NT2/D1 (cell line): Measurements from ENCODE around the gene TSKS.

Source experiments
- DNase-seq: peaks from one replicate; pipeline ENCODE4 v3.0.0-alpha.2; 2011; ENCODE audit warnings: low read depth, low spot score
- H3K27me3 ChIP-seq: 2 replicates; pipeline ENCODE4 v1.6.0; 2011; ENCODE audit warnings: mild to moderate bottlenecking; ENCODE audit not compliant: insufficient read length, insufficient read depth
- H3K36me3 ChIP-seq: 2 replicates; pipeline ENCODE4 v1.6.1; 2011; ENCODE audit warnings: mild to moderate bottlenecking, low read length, mixed read lengths; ENCODE audit not compliant: insufficient read depth, insufficient read length
- H3K4me1 ChIP-seq: 2 replicates; pipeline ENCODE4 v1.5.1; 2011; ENCODE audit not compliant: insufficient read depth, insufficient read length
- H3K4me3 ChIP-seq: 2 replicates; pipeline ENCODE4 v1.5.1; 2011; ENCODE audit warnings: low read depth; ENCODE audit not compliant: insufficient read length
- H3K9ac ChIP-seq: 2 replicates; pipeline ENCODE4 v1.6.0; 2011; ENCODE audit warnings: low read depth; ENCODE audit not compliant: insufficient read length
- H3K9me3 ChIP-seq: 2 replicates; pipeline ENCODE4 v1.5.1; 2011; ENCODE audit warnings: mild to moderate bottlenecking, low read length; ENCODE audit not compliant: insufficient read depth
- SUZ12 ChIP-seq: IDR thresholded peaks from 2 replicates; pipeline ENCODE4 v1.6.1; 2011; ENCODE audit not compliant: insufficient read length, insufficient read depth; ENCODE audit errors: extremely low read depth
- YY1 ChIP-seq: IDR thresholded peaks from 2 replicates; pipeline ENCODE4 v1.6.1; 2011; ENCODE audit not compliant: insufficient read length, insufficient read depth
- ZNF274 ChIP-seq: IDR thresholded peaks from 2 replicates; pipeline ENCODE4 v1.6.1; 2011; ENCODE audit warnings: mild to moderate bottlenecking, low read depth, low read length

Gene TSKS

DNA sequence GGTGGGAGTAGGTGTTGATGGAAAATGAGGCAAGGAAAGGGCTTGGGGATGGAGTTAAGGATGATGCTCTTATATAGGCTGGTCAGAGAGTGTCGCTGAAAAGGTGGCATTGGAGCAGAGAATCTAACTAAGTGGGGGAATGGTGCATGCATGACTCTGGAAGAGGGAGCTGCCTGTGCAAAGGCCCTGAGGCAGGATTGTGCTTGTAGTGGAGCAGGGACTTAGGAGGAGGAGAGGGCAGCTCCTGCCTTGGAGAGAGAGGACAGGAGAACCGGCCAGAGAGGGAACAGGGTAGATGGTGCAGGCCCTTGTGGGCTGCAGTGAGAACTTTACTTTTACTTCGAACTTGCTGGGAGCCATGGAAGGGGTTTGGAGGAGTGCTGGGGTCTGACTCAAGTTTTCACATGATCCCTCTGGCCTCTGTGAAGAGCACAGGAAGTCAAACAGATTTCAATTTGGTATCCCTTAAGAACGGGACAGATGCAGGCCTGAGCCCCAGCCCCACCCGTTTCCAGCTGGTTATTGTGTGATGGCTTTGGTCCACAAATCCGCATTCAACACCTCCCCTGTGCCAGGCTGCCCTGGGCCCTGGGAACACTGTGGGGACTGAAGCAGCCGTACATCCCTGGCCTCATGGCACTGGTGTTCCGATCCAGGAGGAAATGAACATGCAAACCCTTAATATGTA is 10.7 kb upstream of the TSKS start:
- Histone ChIP-seq H3K4me3 (no peak overlapping the region), H3K4me1 (peaks cover 13% of the 10 kb centered on the region), H3K36me3 (peaks cover 44% of the 10 kb centered on the region), H3K9ac (no peak overlapping the region), H3K27me3 (no peaks in the 10 kb centered on the region), H3K9me3 (no peaks in the 10 kb centered on the region)
- no peak for TF ChIP-seq SUZ12
- TF ChIP-seq YY1, result no peak
- TF ChIP-seq ZNF274, result no peak
- no peak for DNase-seq

- peaks cover 13% of the 10 kb centered on the region for H3K4me1 ChIP-seq
- TF ChIP-seq ZNF274 (no peak), SUZ12 (no peak), YY1 (no peak)
- H3K27me3 ChIP-seq, result no peaks in the 10 kb centered on the region
- no peaks in the 10 kb centered on the region for H3K9me3 ChIP-seq
- peaks cover 51% of the 10 kb centered on the region for H3K36me3 ChIP-seq
- no peak overlapping the region for H3K9ac ChIP-seq
- no peak overlapping the region for H3K4me3 ChIP-seq
- no peak for DNase-seq
Measured at GRCh38 chr19:49772850-49773432, 9.8 kb upstream of the TSKS start.

GRCh38 chr19:49771674-49772139 is 8.6 kb upstream of the TSKS start:
- DNase-seq, result no peak
- Histone ChIP-seq H3K36me3 (peaks cover 51% of the 10 kb centered on the region), H3K4me1 (peaks cover 17% of the 10 kb centered on the region), H3K4me3 (no peak overlapping the region), H3K9ac (no peak overlapping the region), H3K9me3 (no peaks in the 10 kb centered on the region), H3K27me3 (no peaks in the 10 kb centered on the region)
- TF ChIP-seq ZNF274 (no peak), SUZ12 (no peak), YY1 (no peak)

GRCh38 chr19:49770529-49770928 is 7.4 kb upstream of the TSKS start:
- no peak overlapping the region for H3K4me3 ChIP-seq
- H3K9me3 ChIP-seq, result no peaks in the 10 kb centered on the region
- H3K9ac ChIP-seq, result no peak overlapping the region
- TF ChIP-seq YY1, result no peak
- TF ChIP-seq ZNF274, result no peak
- no peak for TF ChIP-seq SUZ12
- H3K27me3 ChIP-seq, result no peaks in the 10 kb centered on the region
- DNase-seq, result no peak
- peaks cover 40% of the 10 kb centered on the region for H3K36me3 ChIP-seq
- H3K4me1 ChIP-seq, result peaks cover 17% of the 10 kb centered on the region

DNA sequence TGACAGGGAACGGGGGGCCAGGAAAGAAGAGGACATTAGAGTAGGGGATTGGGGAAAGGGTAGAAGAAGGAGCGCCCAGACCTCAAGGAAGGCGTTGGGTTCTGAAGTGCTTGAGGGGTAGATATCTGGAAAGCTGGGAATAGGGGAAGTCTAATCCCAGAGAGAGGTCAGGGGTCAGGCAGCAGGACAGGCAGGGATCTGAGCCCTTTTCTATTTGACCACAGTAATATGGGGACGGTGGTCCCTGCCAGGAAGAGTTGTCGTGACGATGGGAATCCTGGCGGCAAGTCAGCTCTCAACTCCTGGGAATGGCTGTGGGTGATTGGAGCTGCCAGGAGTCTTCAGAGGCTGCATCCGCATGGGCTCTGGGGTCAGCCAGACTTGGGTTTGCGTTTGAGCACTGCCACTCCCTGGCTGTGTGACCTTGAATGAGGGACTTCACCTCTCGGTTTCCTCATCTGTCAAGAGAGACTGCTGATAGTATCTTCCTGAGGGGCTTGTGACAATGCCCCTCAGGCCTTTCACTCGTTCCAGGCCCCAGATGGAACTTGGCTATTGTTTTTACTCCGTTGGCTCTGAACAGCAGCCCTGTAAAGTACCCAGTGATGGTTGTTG is 5.0 kb upstream of the TSKS start:
- TF ChIP-seq YY1 (no peak), ZNF274 (no peak), SUZ12 (no peak)
- H3K9ac ChIP-seq, result peak overlapping the region; percentile 66
- H3K4me3 ChIP-seq, result peak overlapping the region; percentile 71
- no peaks in the 10 kb centered on the region for H3K27me3 ChIP-seq
- peaks cover 27% of the 10 kb centered on the region for H3K36me3 ChIP-seq
- peaks cover 15% of the 10 kb centered on the region for H3K4me1 ChIP-seq
- no peaks in the 10 kb centered on the region for H3K9me3 ChIP-seq
- no peak for DNase-seq

GRCh38 chr19:49767381-49767780 is 4.3 kb upstream of the TSKS start:
- peak overlapping the region; percentile 66 for H3K9ac ChIP-seq
- peaks cover 25% of the 10 kb centered on the region for H3K36me3 ChIP-seq
- no peak for DNase-seq
- TF ChIP-seq ZNF274 (no peak), YY1 (no peak), SUZ12 (no peak)
- H3K27me3 ChIP-seq, result no peaks in the 10 kb centered on the region
- H3K4me3 ChIP-seq, result peak overlapping the region; percentile 71
- no peaks in the 10 kb centered on the region for H3K9me3 ChIP-seq
- H3K4me1 ChIP-seq, result peaks cover 11% of the 10 kb centered on the region

GRCh38 chr19:49766930-49767299 is 3.8 kb upstream of the TSKS start, which contains the start of gene AP2A1:
TSS of gene AP2A1 (plus strand) at chr19:49767001. CDS start at chr19:49767134, 133 bp downstream.
- no peak for TF ChIP-seq SUZ12
- TF ChIP-seq YY1, result no peak
- no peak for TF ChIP-seq ZNF274
- Histone ChIP-seq H3K4me3 (peak within 1 kb of the TSS; percentile 71), H3K9ac (peak within 1 kb of the TSS; percentile 69), H3K27me3 (no peaks in the 10 kb centered on the region), H3K9me3 (no peaks in the 10 kb centered on the region), H3K4me1 (peaks cover 13% of the 10 kb centered on the region), H3K36me3 (peaks cover 25% of the 10 kb centered on the region)
- DNase-seq, result no peak
